Endothelial cell of umbilical vein (primary cell): ENCODE results near the gene AP5S1. TPM values are rescaled to one million over a fixed set of nuclear protein-coding genes. Genes with fewer than 3 reads are reported as not detected.

Experiments used
- BruUV-seq: library from RNA; stranded (reverse); fragments of 400-500 nt; replicated peaks from 2 replicates; lab custom pipeline; 2021; lab: Mats Ljungman, UMichigan
- CTCF ChIA-PET: fragments of 300-600, 350-600 bp; sonication (Branson Sonifier 250); formaldehyde crosslinking; loops from one replicate; lab custom pipeline; 2021; ENCODE audit warnings: antibody characterized with exemption, inconsistent platforms; lab: Charles Lee
- POLR2A ChIA-PET: fragments of 300-600, 350-600 bp; sonication (Branson Sonifier 250); formaldehyde crosslinking; loops from one replicate; lab custom pipeline; 2021; ENCODE audit warnings: antibody characterized with exemption, inconsistent platforms; lab: Charles Lee
- DNase-seq: peaks from one replicate; pipeline ENCODE4 v3.0.0-alpha.2; 2011; ENCODE audit warnings: low read depth, low spot score
- FAIRE-seq: peaks from 2 replicates; lab custom pipeline; 2011; peaks lifted over from hg19 to GRCh38; lab: Jason Lieb, UNC
- H2AFZ ChIP-seq: 2 replicates; pipeline ENCODE4 v1.6.0; 2012; ENCODE audit warnings: low read depth, low read length, control low read depth, inconsistent platforms
- H3K27ac ChIP-seq: 2 replicates; pipeline ENCODE4 v1.5.1; 2011; ENCODE audit warnings: low read depth, mild to moderate bottlenecking, control low read depth, low read length, moderate library complexity; ENCODE audit not compliant: insufficient read depth
- H3K27me3 ChIP-seq, 2 experiments: 2 replicates each; pipeline versions ENCODE4 v1.6.0 to v1.6.1; 2011; ENCODE audit warnings: low read length in 2 of 2, mixed read lengths in 1 of 2; ENCODE audit not compliant: control insufficient read depth in 2 of 2, insufficient read depth in 2 of 2
- H3K36me3 ChIP-seq, 2 experiments: 2 replicates in 1 of 2; 3 replicates in 1 of 2; pipeline ENCODE4 v1.5.1; 2011; ENCODE audit warnings: low read length in 2 of 2, mild to moderate bottlenecking in 1 of 2, moderate library complexity in 1 of 2; ENCODE audit not compliant: control insufficient read depth in 2 of 2, insufficient read depth in 2 of 2; ENCODE audit errors: extremely low read depth in 1 of 2
- H3K4me1 ChIP-seq: 3 replicates; pipeline ENCODE4 v1.5.1; 2011; ENCODE audit warnings: mild to moderate bottlenecking, low read length; ENCODE audit not compliant: control insufficient read depth, insufficient read depth; ENCODE audit errors: extremely low read depth
- H3K4me2 ChIP-seq: 2 replicates; pipeline ENCODE4 v1.6.1; 2011; ENCODE audit warnings: low read length, control low read depth, mixed read lengths; ENCODE audit not compliant: insufficient read depth
- H3K4me3 ChIP-seq, 3 experiments: fragments of 200-600 bp in 1 of 3; sonication (generic), shearing (Covaris generic) in 1 of 3; replicated peaks in 1 of 3; 2 replicates each; pipeline ENCODE4 v1.5.1; 2011 to 2016; ENCODE audit warnings: control low read depth in 3 of 3, low read length in 3 of 3, mild to moderate bottlenecking in 2 of 3, inconsistent platforms in 1 of 3, low read depth in 1 of 3, moderate library complexity in 1 of 3; ENCODE audit not compliant: insufficient read depth in 1 of 3
- H3K79me2 ChIP-seq: 2 replicates; pipeline ENCODE4 v1.6.0; 2012; ENCODE audit warnings: low read length, inconsistent platforms; ENCODE audit not compliant: control insufficient read depth, insufficient read depth
- H3K9ac ChIP-seq: replicated peaks from 2 replicates; pipeline ENCODE3; 2011; ENCODE audit warnings: low read length, control low read depth; ENCODE audit not compliant: insufficient read depth; ENCODE audit errors: extremely low read depth
- H3K9me1 ChIP-seq: replicated peaks from 3 replicates; pipeline ENCODE4 v1.6.0; 2011; ENCODE audit warnings: mild to moderate bottlenecking, low read length; ENCODE audit not compliant: control insufficient read depth, insufficient read depth; ENCODE audit errors: extremely low read depth
- H3K9me3 ChIP-seq: replicated peaks from 2 replicates; pipeline ENCODE4 v1.5.1; 2012; ENCODE audit warnings: low read length, inconsistent platforms; ENCODE audit not compliant: control insufficient read depth, insufficient read depth
- H4K20me1 ChIP-seq: replicated peaks from 2 replicates; pipeline ENCODE3; 2011; ENCODE audit warnings: mild to moderate bottlenecking, low read length; ENCODE audit not compliant: control insufficient read depth, insufficient read depth; ENCODE audit errors: extremely low read depth
- CTCF ChIP-seq, 2 donors: IDR thresholded peaks; 1 replicate in 1 of 2; 2 replicates in 1 of 2; pipeline ENCODE4 v1.5.1; 2011; ENCODE audit warnings: low read length in 2 of 2, mild to moderate bottlenecking in 2 of 2, moderate library complexity in 2 of 2, control low read depth in 1 of 2, inconsistent platforms in 1 of 2, low read depth in 1 of 2; ENCODE audit not compliant: insufficient read depth in 1 of 2; ENCODE audit errors: extremely low read depth in 1 of 2
- EZH2 ChIP-seq: IDR thresholded peaks from 2 replicates; pipeline ENCODE4 v1.6.1; 2012; ENCODE audit warnings: borderline replicate concordance, low read depth, mild to moderate bottlenecking, moderate library complexity, low read length, inconsistent platforms; ENCODE audit not compliant: severe bottlenecking
- FOS ChIP-seq: IDR thresholded peaks from 2 replicates; pipeline ENCODE4 v1.6.1; 2011; ENCODE audit warnings: mild to moderate bottlenecking, low read length, moderate library complexity, borderline replicate concordance; ENCODE audit not compliant: insufficient read depth
- GATA2 ChIP-seq: IDR thresholded peaks from 2 replicates; pipeline ENCODE4 v1.7.0; 2011; ENCODE audit warnings: low read depth, mild to moderate bottlenecking, moderate library complexity, mixed read lengths, low read length; ENCODE audit not compliant: insufficient read length, insufficient read depth
- JUN ChIP-seq: IDR thresholded peaks from 2 replicates; pipeline ENCODE4 v1.6.1; 2011; ENCODE audit warnings: borderline replicate concordance, low read depth; ENCODE audit not compliant: insufficient read length, insufficient read depth
- MAX ChIP-seq: IDR thresholded peaks from 2 replicates; pipeline ENCODE4 v1.6.1; 2011; ENCODE audit not compliant: insufficient read depth, insufficient read length
- MYC ChIP-seq: IDR thresholded peaks from one replicate; pipeline ENCODE4 v1.6.1; 2011; ENCODE audit warnings: mild to moderate bottlenecking, low read depth, low read length
- POLR2A ChIP-seq: IDR thresholded peaks from 2 replicates; pipeline ENCODE4 v1.6.1; 2012; ENCODE audit warnings: low read depth, mild to moderate bottlenecking, control low read depth, low read length
- POLR2AphosphoS5 ChIP-seq: IDR thresholded peaks from 2 replicates; pipeline ENCODE4 v1.6.1; 2012; ENCODE audit warnings: low read depth, mild to moderate bottlenecking, control low read depth, low read length, moderate library complexity; ENCODE audit not compliant: insufficient read depth
- dilution Hi-C: fragments of 300-500 bp; cut with MboI; formaldehyde crosslinking; loops from one replicate; pipeline ENCODE4 v1.15.0; 2019; ENCODE audit warnings: low sequenced_read_pairs; ENCODE audit not compliant: extremely low pct_ligation_motif_present
- intact Hi-C: fragments of 100-400 bp; cut with micrococcal nuclease; formaldehyde crosslinking; loops from one replicate; pipeline ENCODE4 v1.10.0; 2022
- polyA plus RNA-seq, 4 experiments: library from polyadenylated mRNA; depleted of rRNA in 3 of 4; stranded (reverse) in 3 of 4; unstranded in 1 of 4; fragments of >200 nt; gene quantifications; 2 replicates each; pipeline versions ENCODE4 v1.2.1 to v1.2.3, GENCODE V29; 2011 to 2012; ENCODE audit warnings: missing spikeins in 1 of 4
- total RNA-seq: library from RNA; stranded (reverse); gene quantifications from 2 replicates; pipeline ENCODE4 v1.2.3, GENCODE V29; 2021

The AP5S1 gene
- total and polyA plus RNA-seq, 2 donors (not counting 3 experiments of a cell fraction or from before 2014, with no cell fraction given) = 15.7 to 22.0 TPM

- Histone ChIP-seq H3K36me3 (no peaks in the 10 kb centered on the region), H3K9me3 (no peaks in the 10 kb centered on the region), H4K20me1 (no peaks in the 10 kb centered on the region), H3K27me3 (no peaks in the 10 kb centered on the region), H3K4me1 (peaks cover 13% of the 10 kb centered on the region), H3K4me2 (peak overlapping the region; percentile 82), H3K27ac (peak overlapping the region; percentile 45), H3K9me1 (no peaks in the 10 kb centered on the region), H2AFZ (peak overlapping the region; percentile 85), H3K4me3 (peak overlapping the region; percentile 78 to 92 (median 89)), H3K79me2 (peaks cover 21% of the 10 kb centered on the region), H3K9ac (peak overlapping the region; percentile 87)
- peak; percentile 7 for DNase-seq
- no peak for TF ChIP-seq JUN
- no peak for TF ChIP-seq GATA2
- TF ChIP-seq CTCF (IDR thresholded peaks at IDR 0.05; ENCODE audit: extremely low read depth in 1 of 2, insufficient read depth in 1 of 2, low read depth in 1 of 2, low read length in 2 of 2) = no peak
- no peak for TF ChIP-seq MYC
- TF ChIP-seq FOS = no peak
- no peak for TF ChIP-seq MAX
- no peak for TF ChIP-seq POLR2AphosphoS5
- TF ChIP-seq EZH2 = no peak
- no peak for TF ChIP-seq POLR2A
- BruUV-seq = TSS peak; percentile 42
- intact Hi-C loops = no loop called here
- peak; percentile 68 for FAIRE-seq
- CTCF ChIA-PET = no interaction called here
- POLR2A ChIA-PET = interaction anchor here (0.6 kb wide), 1 partner anchor 15 kb away, joined by 10 read pairs; no protein-coding TSS in a partner anchor
- dilution Hi-C loops = no loop called here
Measured at GRCh38 chr20:3847429-3847940, 27.1 kb downstream of the AP5S1 start.
